Dermis blood vessel endothelial cell (primary cell): Measurements from ENCODE around the gene SRP54. TPM values are rescaled to one million over a fixed set of nuclear protein-coding genes. Genes with fewer than 3 reads are reported as not detected.
"Not testable (repeated sequence)": the region's sequence is repeated elsewhere in the genome, so short reads cannot be mapped to it uniquely, and the experiment has no call there.

Experiments
- DNase-seq: peaks from one replicate; pipeline ENCODE4 v3.0.0; 2010
- total RNA-seq: library from RNA; depleted of rRNA; stranded (reverse); fragments of >200 nt; gene quantifications from 2 replicates; pipeline ENCODE4 v1.2.3, GENCODE V29; 2014

The SRP54 gene
- total RNA-seq, 1 donor from 2014 or later, result 85.6 TPM

- DNase-seq, result no peak
Measured at GRCh38 chr14:34983786-34984185, 994 bp downstream of the SRP54 start.

GRCh38 chr14:34985740-34986139, 2.9 kb downstream of the SRP54 start:
- no peak for DNase-seq

- no peak for DNase-seq
Measured at GRCh38 chr14:34987180-34987579, 4.4 kb downstream of the SRP54 start.

GRCh38 chr14:34989762-34990161, 7.0 kb downstream of the SRP54 start:
- no peak for DNase-seq

GRCh38 chr14:34993426-34993825, 10.6 kb downstream of the SRP54 start:
- DNase-seq, result no peak

GRCh38 chr14:34994668-34995067, 11.9 kb downstream of the SRP54 start:
- DNase-seq, result no peak

GRCh38 chr14:34997762-34998161, 15.0 kb downstream of the SRP54 start:
- peak; percentile 43 for DNase-seq

- no peak for DNase-seq
Measured at GRCh38 chr14:34999500-34999899, 16.7 kb downstream of the SRP54 start.

GRCh38 chr14:35001621-35002020, 18.8 kb downstream of the SRP54 start:
- DNase-seq, result no peak

- DNase-seq, result no peak
Measured at GRCh38 chr14:35004839-35005238, 22.0 kb downstream of the SRP54 start.

GRCh38 chr14:35016568-35016967, 33.8 kb downstream of the SRP54 start:
- DNase-seq, result no peak

GRCh38 chr14:35020713-35021112, 37.9 kb downstream of the SRP54 start:
- DNase-seq, result no peak

- DNase-seq, result no peak
Measured at GRCh38 chr14:35028435-35028834, 45.6 kb downstream of the SRP54 start.

- DNase-seq, result no peak
Measured at GRCh38 chr14:35032562-35032961, 49.8 kb downstream of the SRP54 start.

- DNase-seq, result no peak
Measured at GRCh38 chr14:35034440-35034833, 51.6 kb downstream of the SRP54 start.

GRCh38 chr14:35034944-35035554, 52.3 kb downstream of the SRP54 start:
- DNase-seq, result not testable (repeated sequence)

GRCh38 chr14:35038312-35038711, 55.5 kb downstream of the SRP54 start:
- not testable (repeated sequence) for DNase-seq

GRCh38 chr14:35042632-35043031, 59.8 kb downstream of the SRP54 start:
- no peak for DNase-seq

- no peak for DNase-seq
Measured at GRCh38 chr14:35043046-35043445, 60.3 kb downstream of the SRP54 start.

GRCh38 chr14:35044939-35045797, 62.4 kb downstream of the SRP54 start:
- DNase-seq, result no peak

- DNase-seq, result no peak
Measured at GRCh38 chr14:35045798-35046047, 62.9 kb downstream of the SRP54 start.

- peak; percentile 99 for DNase-seq
Measured at GRCh38 chr14:35046048-35046750, 63.4 kb downstream of the SRP54 start, which contains the start of gene FAM177A1. TSS of gene FAM177A1 (plus strand) at chr14:35046272. CDS start at chr14:35046464, 192 bp downstream.

GRCh38 chr14:35046751-35047536, 64.2 kb downstream of the SRP54 start:
- DNase-seq, result peak; percentile 44
